ENCODE measurements around the gene PARD6B.

GRCh38 chr20:50798650-50799049 is 67.3 kb downstream of the PARD6B start:
- TF ChIP-seq CTCF (IDR thresholded peaks at IDR 0.05) (no peak), POLR2A (IDR thresholded peaks at IDR 0.05) (no peak)

Data from heart left ventricle (tissue), 13 donors.